Activated CD4-positive, CD25-positive, alpha-beta regulatory T cell treated with anti-CD3 and anti-CD28 coated beads, Interleukin-2, amount 50 U/mL, for 72 hours (primary cell): ENCODE measurements around the gene SGMS1.

Experiments
- DNase-seq: peaks from one replicate; pipeline ENCODE4 v3.0.0; 2021

SGMS1 gene

DNA sequence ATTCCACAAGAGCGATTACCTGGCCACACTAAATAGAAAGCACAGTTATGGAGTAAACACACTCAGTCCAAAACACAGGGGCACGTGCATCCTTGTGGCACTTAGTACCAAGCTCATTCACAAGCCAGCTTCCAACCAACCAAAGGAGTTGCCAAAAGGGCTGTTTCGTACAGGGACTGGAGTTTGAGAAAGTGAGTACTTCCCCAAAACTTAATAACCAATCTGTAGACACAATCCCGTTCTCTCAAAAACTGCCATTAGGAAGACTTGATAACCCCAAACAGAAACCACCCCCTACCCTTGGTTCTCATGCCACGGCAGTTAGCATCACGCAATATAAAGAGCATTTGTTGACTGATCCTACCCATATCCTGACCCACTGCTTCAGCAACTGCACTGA, 206.3 kb downstream of the SGMS1 start:
- no peak for DNase-seq

DNA sequence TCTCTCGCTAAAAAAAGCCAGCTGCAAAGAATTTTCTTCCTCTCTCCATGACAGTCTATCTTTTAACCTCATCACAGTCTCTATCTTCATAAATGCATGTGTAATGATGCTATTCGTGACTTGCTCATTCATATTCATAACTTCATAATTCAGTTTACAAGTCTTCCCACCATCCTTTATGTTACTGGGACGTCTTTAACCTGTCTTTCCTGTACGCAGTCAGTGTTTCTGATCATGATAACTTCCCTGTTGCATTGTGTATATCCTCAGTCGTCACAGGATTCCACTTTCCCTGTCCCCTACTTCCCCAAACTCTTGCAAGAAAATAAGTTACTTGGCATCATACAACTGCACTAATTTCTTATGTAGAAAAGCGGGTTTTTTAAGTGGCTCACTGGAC, 206.9 kb downstream of the SGMS1 start:
- DNase-seq = no peak

GRCh38 chr10:50416181-50416824, 207.5 kb downstream of the SGMS1 start:
- DNase-seq = no peak

DNA sequence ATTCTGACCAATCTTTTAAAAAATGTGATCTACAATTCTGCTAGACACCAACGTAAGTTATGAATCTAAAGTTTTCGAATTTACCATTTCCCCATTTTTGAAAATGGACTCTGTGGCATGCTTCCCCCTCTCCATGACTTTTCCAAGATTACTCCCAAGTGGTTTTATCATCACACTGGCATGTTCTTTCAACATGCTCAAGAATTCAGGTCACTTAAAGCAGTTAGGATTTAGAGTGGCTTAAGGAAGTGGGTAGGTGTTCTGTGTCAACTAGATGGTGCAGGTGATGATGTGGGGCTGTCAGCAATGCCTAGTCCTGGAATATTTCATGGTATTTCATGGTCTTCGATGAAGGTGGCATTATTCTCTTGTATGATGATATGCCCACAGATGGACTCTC, 208.5 kb downstream of the SGMS1 start:
- no peak for DNase-seq

DNA sequence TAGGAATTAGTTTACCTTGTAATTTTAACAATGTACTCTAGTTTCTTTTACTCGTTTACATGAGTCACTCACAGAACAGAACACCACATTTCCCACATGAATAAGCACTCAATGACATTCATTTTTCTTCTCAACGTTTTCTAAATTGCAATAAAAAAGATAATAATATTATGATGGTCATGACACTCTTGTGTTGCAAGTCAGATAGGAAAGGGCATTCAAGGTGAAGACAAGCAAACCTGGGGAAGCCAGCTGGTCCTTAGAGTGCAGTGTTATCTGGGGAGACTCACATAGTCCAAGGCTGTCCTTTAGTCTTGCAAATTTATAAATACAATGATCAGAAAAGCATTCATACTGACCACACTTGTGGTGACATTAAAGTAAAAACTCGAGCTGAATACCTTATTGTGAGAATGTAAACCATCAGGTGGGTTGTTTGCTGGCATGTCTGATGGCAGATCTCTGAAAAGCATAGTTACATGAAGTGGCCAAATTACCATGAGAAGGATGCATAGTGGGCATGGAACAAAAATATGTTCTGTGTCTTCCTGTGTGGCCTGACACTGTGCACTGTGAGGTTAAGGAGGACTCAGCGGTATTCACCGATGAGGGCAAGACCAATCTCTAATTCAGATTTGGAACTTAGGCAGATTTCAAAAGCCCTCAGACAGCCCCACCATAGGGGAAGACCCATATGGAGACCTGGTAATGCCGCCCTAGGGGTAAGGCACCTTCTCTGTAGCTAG, 213.5 kb downstream of the SGMS1 start:
- no peak for DNase-seq

GRCh38 chr10:50407076-50407801, 216.5 kb downstream of the SGMS1 start:
- no peak for DNase-seq

DNA sequence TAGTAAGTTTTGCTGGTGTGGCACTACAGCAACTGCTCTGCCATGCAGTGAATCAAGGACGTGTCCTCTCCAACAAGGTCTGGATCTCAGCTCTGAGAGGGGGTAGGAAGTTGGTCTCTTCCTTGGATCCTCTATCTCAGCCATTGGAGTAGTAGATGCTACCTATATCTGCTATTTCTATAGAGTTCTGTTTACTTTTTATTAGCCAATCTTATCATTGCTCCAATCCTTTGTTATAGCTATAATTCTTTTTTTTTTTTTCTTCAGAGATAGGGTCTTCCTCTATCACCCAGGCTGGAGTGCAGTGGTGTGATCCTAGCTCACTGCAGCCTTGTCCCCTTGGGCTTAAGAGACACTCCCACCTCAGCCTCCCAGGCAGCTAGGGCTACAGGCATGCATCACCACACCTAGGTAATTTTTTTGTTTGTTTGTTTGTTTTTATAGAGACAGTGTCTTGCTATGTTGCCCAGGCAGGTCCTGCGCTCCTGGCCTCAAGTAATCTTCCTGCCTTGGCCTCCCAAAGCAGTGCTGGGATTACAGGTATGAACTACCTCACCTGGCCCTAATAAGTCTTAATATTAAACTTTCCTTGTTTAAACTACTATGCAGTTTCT, 217.2 kb downstream of the SGMS1 start:
- DNase-seq = no peak

GRCh38 chr10:50405723-50406122, 218.0 kb downstream of the SGMS1 start:
- no peak for DNase-seq

GRCh38 chr10:50404021-50404773, 219.6 kb downstream of the SGMS1 start:
- no peak for DNase-seq

- DNase-seq = no peak
Observed at GRCh38 chr10:50403074-50403473, 220.7 kb downstream of the SGMS1 start.

GRCh38 chr10:50402466-50402865, 221.3 kb downstream of the SGMS1 start:
- DNase-seq = no peak

- no peak for DNase-seq
Observed at GRCh38 chr10:50400694-50401093, 223.1 kb downstream of the SGMS1 start.

DNA sequence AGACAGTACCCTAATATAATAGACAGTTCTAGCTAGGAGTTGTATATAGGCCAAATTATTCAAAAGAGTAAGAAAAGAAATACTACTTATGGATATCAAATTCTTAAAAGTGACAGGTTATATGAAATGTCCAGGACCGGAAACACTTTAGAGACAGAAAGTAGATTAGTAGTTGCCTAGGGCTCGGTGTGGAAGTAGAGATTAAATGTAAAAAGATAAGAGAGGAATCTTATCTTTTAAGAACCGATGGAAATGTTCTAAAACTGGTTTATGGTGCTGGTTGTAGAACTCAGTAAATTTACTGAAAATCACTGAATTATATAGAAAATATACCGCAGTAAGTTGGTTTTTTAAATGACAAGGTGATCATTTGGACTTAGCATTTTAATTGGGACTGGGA, 224.9 kb downstream of the SGMS1 start:
- no peak for DNase-seq

- DNase-seq = no peak
Observed at GRCh38 chr10:50398381-50398780, 225.4 kb downstream of the SGMS1 start.

DNA sequence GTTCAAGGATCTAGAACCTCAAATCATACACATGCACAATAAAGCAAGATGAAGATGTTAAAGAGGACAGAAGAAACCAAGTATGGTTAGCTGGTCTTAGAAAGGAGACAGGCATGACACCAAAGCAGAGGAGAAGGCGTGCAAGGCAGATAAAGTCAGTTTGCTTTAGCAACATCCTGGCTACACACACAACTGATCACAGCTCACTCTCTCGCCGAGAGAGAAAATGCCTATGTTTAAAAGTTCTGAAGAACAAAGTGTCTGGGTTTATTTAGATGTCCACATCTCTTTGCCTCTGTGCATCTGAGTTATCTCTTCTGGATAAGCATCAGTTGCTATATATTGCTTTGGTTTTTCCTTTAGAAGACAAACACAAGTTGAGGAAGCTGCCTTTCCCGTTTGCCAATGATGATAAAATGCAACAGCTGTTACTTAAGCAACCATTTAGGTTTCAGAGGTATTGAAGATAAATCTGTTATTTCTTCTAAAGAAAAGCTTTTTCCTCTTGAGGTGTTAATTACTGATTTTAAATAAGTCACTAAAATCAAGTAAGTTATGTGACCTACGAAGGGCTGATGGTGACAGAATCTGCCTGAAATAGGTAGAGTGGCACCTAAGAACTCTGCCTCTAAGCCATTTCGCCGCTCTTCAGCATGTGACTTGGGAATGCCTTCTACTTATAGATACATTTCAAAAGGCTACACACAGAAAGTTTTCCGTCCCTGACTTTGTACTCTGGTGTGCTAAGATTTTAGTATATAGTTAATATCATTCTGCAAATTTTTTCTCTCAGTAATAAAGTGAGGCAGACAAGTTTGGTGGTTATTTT, 226.2 kb downstream of the SGMS1 start:
- no peak for DNase-seq

- DNase-seq = no peak
Observed at GRCh38 chr10:50396491-50397311, 227.1 kb downstream of the SGMS1 start.

GRCh38 chr10:50395851-50396250, 227.9 kb downstream of the SGMS1 start:
- no peak for DNase-seq

DNA sequence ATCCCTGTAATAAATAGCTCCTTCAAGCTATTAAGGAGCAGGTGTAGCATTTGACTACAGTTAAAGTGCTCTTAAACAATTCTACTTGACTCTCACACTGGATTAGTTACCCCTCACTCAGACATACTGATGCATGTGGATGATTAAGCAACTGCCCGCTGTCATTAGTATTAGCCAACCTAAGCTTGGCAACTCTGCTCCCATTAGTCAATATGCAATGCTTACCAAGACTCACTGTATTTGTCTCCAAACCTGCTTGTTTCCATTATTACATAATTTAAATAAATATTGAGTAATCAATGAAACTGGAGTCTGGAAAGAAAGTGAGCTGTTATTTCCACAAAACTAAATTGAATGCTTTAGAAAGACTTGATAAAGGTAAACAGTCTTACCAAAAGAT, 228.5 kb downstream of the SGMS1 start:
- no peak for DNase-seq

- DNase-seq = no peak
Observed at GRCh38 chr10:50394832-50395231, 228.9 kb downstream of the SGMS1 start.

DNA sequence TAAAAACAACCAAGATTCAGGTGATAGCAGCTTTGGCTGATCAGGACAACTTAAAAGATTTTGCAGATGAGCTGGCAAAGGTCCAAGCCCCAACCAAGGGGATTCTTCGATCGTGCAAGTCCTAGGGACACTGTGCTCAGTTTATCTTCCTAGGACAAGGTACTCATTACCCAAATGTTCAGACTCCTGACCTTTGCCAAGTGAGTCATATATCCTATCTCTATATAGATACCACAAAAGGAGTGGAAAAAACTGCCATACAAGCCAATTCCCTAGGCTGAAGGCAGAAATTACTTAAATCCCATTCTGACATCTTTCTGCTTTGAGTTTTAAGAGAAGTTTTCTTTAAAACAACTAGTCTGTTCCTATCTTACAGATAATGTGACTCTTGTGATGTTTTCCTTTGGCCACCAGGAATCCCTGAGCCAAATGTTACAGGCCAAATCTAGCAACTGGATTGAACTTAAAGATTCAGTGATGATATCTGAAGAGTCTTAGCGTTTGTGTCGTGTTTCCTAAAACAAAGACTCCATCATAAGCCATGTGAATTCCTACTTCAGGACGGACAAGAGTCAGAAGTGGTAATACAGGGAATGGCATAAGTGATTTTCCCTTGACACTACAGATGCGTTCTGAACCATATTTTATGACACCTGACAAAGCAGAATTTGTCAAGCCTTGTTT, 229.8 kb downstream of the SGMS1 start:
- DNase-seq = no peak
